Measurements from ENCODE around the gene DPP6. TPM values are rescaled to one million over a fixed set of nuclear protein-coding genes. Genes with fewer than 3 reads are reported as not detected.

DPP6 gene
- total RNA-seq, 2 donors from 2014 or later, result 0.05 to 38.7 TPM

DNA sequence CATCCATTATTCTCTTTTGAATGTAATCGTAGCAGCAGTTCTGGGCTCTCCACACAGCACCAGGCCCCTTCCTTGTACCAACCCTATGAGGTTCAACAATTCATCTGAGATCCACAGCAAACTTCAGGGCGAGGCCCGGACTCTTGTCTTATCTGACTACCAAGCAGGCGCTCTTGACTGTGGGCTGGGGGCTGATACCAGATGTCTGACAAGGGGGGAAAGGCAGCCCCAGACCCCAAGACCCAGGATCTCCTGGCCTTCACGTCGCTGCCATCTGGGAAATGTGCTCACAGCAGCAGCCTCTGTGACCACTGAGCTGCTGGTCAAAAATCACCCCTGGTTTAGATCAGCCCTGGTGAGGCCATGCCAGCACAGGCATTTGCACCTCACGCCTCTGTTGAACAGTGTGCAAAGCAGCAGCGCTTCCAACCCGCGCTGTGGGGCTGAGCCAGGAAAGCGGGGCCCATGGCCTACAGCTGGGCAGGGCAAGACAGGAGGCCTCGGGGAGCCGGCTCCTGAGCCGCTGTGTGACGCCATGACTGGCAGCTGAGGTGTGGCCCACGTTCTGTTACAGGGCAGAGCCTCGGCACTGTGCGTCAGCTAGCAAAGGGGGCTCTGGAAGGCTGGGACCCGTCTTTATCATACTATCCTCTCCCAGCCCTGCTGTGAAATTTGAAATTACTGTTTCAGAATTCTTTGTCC lies 806.8 kb downstream of the DPP6 start:
- WGBS, result 88% methylated on average over 19 of the region's 19 CpGs
- no peaks in the 10 kb centered on the region for H3K36me3 ChIP-seq
- no peak overlapping the region for H3K4me3 ChIP-seq
- H3K9me3 ChIP-seq, result no peaks in the 10 kb centered on the region
- TF ChIP-seq POLR2A (IDR thresholded peaks at IDR 0.05) (no peak), POLR2AphosphoS5 (IDR thresholded peaks at IDR 0.05) (no peak)
- TF ChIP-seq, protein P1, sequence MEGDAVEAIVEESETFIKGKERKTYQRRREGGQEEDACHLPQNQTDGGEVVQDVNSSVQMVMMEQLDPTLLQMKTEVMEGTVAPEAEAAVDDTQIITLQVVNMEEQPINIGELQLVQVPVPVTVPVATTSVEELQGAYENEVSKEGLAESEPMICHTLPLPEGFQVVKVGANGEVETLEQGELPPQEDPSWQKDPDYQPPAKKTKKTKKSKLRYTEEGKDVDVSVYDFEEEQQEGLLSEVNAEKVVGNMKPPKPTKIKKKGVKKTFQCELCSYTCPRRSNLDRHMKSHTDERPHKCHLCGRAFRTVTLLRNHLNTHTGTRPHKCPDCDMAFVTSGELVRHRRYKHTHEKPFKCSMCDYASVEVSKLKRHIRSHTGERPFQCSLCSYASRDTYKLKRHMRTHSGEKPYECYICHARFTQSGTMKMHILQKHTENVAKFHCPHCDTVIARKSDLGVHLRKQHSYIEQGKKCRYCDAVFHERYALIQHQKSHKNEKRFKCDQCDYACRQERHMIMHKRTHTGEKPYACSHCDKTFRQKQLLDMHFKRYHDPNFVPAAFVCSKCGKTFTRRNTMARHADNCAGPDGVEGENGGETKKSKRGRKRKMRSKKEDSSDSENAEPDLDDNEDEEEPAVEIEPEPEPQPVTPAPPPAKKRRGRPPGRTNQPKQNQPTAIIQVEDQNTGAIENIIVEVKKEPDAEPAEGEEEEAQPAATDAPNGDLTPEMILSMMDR (IDR thresholded peaks at IDR 0.05), result no peak
- DNase-seq (ENCODE audit: low spot score), result no peak
- H3K4me1 ChIP-seq (replicated peaks), result no peaks in the 10 kb centered on the region
- no peaks in the 10 kb centered on the region for H3K27me3 ChIP-seq (replicated peaks; ENCODE audit: insufficient read depth)
- no peak overlapping the region for H3K27ac ChIP-seq
- intact Hi-C loops (cut with DNase I), result no loop called here

DNA sequence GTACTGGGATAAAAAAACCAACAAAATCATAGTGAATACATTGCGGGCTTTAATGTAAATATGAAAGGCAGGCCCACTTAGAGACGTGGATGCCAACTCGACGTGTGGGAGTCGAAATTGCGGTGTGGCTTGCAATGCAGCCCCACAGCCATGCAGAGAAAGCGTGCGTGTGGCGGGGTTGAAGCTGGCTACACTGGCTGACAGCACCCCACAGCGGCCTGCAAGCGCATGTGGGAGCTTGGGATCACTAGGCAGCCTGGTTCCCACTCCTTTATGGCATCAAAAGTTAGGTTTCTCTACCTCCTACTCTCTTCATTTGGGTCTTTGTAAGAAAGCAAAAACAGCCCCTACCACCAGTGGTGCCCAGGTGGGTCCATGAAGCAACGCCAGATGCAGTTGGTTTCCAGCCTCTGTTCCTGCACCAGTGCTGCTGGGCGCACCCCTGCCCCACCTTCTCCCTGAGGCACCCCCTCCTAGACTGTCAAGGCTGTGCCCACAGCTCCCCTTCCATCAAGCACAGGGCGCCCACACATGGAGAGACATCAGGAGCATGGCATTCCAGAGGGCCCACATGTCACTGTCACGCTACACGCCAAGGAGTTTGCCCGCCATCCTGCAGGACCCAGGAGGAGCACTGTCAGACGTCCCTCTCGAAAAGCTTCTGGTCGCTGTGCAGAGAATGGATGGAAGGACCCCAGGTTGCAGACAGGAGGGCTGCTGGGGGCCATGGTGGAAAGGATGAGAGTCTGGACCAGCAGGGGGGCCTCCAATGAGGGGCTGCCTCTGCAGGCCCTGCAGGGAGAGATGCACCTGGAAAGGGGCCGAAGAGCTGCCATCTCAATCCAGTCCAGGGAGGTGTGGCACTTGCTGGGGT lies 807.8 kb downstream of the DPP6 start:
- TF ChIP-seq, protein P1 (IDR thresholded peaks at IDR 0.05), result no peak
- TF ChIP-seq POLR2AphosphoS5 (IDR thresholded peaks at IDR 0.05) (no peak), POLR2A (IDR thresholded peaks at IDR 0.05) (no peak)
- no peak overlapping the region for H3K27ac ChIP-seq
- no peak overlapping the region for H3K4me3 ChIP-seq
- WGBS, result 93% methylated on average over 21 of the region's 21 CpGs
- DNase-seq (ENCODE audit: low spot score), result no peak
- intact Hi-C loops (cut with DNase I), result no loop called here
- no peaks in the 10 kb centered on the region for H3K36me3 ChIP-seq
- no peaks in the 10 kb centered on the region for H3K9me3 ChIP-seq
- H3K4me1 ChIP-seq (replicated peaks), result no peaks in the 10 kb centered on the region
- H3K27me3 ChIP-seq (replicated peaks; ENCODE audit: insufficient read depth), result no peaks in the 10 kb centered on the region

DNA sequence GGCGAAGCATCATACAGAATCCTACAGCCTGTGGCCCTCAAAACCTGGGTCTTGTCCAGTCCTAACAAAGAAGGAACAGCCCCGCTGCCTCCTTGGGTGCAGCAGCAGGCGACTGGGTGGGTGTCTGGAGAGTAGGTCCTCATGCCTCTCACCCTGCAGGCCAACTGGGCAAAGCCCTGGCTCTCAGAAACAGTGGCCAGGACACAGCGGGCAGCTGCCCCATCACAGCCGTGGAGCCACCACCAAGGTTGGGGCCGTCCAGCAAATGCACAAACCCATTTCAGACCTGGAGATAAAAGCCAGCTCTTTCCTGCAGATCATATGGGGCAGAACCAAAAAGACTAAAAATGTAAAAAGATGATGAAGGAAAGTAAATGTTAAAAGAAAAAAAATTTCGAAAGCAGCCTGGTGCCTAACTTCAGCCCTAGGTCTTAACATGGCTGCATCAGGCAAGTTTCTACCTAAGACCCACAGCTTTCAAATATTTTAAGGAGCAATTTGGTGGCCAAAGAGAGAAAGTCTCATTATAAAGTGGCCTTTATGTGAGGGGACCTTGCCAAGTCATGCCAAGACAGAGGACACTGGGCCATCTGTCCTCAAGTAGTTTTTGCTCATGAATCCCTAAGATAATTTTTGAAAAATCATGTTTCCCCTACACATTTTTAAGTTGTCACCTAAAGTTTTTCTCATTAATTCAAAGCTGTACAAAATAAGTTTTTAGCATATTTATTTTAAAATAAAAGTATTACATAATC lies 808.6 kb downstream of the DPP6 start:
- Histone ChIP-seq H3K9me3 (no peaks in the 10 kb centered on the region), H3K36me3 (no peaks in the 10 kb centered on the region), H3K27me3 (replicated peaks; ENCODE audit: insufficient read depth) (no peaks in the 10 kb centered on the region), H3K27ac (no peak overlapping the region), H3K4me1 (replicated peaks) (no peaks in the 10 kb centered on the region), H3K4me3 (no peak overlapping the region)
- TF ChIP-seq POLR2A (IDR thresholded peaks at IDR 0.05) (no peak), POLR2AphosphoS5 (IDR thresholded peaks at IDR 0.05) (no peak)
- TF ChIP-seq, protein P1 (IDR thresholded peaks at IDR 0.05), result no peak
- DNase-seq (ENCODE audit: low spot score), result no peak
- intact Hi-C loops (cut with DNase I), result no loop called here
- WGBS, result 95% methylated on average over 7 of the region's 7 CpGs

DNA sequence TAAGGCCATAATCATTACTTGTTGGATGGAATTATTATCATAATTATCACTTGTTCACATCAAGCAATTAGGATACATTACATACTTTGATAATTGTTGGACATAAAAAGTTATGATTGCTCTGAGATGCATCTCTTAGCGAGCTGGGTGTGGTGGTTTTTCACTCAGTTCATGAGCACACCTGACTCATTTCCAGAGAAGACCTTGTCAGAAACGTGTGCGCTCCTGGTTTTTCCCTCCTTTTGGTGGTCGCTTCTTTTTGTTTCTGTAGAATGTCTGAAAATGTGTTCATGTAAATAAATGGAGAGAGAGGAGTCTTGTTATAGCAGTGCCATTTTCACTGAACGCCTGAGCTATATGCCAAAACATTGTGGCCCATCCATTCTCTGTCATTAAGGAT lies 809.4 kb downstream of the DPP6 start:
- intact Hi-C loops (cut with DNase I), result no loop called here
- Histone ChIP-seq H3K9me3 (no peaks in the 10 kb centered on the region), H3K27me3 (replicated peaks; ENCODE audit: insufficient read depth) (no peaks in the 10 kb centered on the region), H3K27ac (no peak overlapping the region), H3K36me3 (no peaks in the 10 kb centered on the region), H3K4me1 (replicated peaks) (no peaks in the 10 kb centered on the region), H3K4me3 (no peak overlapping the region)
- TF ChIP-seq POLR2A (IDR thresholded peaks at IDR 0.05) (no peak), POLR2AphosphoS5 (IDR thresholded peaks at IDR 0.05) (no peak)
- TF ChIP-seq, protein P1 (IDR thresholded peaks at IDR 0.05), result no peak
- 66% methylated on average over 5 of the region's 5 CpGs for WGBS
- no peak for DNase-seq (ENCODE audit: low spot score)
